ENCODE measurements around the gene CCDC117.

CCDC117 gene

DNA sequence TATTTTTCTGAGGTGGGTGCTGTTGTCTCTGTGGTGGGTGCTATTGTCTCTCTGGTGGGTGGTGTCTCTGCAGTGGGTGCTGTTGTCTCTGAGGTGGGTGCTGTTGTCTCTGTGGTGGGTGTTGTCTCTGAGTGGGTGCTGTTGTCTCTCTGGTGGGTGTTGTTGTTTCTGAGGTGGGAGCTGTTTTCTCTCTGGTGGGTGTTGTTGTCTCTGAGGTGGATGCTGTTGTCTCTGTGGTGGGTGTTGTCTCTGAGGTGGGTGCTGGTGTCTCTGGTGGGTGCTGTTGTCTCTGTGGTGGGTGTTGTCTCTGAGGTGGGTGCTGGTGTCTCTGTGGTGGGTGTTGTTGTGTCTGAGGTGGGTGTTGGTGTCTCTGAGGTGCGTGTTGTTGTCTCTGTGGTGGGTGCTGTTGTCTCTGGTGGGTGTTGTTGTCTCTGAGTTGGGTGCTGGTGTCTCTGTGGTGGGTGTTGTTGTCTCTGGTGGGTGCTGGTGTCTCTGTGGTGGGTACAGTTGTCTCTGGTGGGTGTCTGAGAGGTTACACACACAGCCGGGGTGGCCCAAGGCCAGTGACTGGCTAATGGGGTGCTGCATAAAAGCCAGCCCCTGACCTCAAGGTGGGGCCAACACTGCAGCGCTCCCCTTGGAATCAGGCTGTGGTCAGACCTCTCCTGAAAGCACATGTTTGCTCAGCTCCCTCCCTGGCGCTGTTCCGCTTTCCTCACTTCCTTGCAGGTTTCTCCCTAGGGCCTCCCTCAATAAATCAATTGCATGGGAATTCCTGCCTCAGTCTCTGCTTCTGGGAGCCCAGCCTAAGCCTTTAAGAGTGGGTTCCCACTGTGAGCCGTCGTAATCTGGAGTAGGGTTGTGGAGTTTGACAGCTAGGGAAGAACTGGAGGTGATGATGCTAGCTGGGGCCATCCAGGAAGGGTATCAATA is 58.9 kb downstream of the CCDC117 start:
- no peak for DNase-seq

DNA sequence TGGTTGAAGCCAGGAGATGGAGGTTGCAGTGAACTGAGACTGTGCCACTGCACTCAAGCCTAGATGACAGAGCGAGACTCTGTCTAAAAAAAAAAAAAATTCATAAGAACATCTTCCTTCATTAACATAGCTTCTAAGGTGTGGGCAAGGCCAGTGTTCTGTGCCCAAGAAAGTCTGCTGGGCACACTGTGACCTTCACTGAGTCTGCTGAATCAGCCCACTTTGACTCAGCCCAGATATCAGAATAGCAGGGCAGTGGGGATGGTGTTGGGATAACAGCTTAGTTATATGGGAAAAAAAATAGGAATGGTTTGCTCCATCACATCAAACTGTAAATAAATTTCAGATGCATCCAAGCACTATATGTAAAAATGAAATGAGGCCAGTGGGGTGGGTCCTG is 60.2 kb downstream of the CCDC117 start:
- no peak for DNase-seq

DNA sequence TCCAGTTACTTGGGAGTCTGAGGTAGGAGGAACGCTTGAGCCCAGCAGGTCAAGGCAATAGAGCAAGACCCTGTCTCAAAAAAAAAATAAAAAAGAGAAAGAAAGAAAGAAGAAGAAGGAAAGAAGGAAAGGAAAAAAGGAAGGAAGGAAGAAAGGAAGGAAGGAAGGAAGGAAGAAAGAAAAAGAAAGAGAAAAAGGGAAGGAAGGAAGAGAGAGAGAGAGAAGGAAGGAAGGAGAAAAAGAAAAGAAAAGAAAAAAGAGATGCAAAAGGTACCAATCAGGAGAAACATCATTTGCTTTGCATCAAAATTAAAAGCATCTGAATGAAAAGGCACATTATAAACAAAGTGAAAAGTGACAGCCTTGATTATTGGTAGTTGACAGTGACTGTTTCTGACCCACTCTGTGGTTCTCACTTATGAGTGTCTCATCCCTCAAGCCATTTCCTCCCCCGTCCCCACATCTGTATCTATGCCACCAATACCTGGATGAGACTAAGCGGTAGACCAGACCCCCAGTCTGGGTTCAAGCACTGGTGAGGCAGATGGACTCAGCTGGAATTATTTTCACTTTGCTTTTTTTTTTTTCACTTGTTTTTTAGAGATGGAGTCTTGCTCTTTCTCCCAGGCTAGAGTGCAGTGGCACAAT is 60.9 kb downstream of the CCDC117 start:
- no peak for DNase-seq

DNA sequence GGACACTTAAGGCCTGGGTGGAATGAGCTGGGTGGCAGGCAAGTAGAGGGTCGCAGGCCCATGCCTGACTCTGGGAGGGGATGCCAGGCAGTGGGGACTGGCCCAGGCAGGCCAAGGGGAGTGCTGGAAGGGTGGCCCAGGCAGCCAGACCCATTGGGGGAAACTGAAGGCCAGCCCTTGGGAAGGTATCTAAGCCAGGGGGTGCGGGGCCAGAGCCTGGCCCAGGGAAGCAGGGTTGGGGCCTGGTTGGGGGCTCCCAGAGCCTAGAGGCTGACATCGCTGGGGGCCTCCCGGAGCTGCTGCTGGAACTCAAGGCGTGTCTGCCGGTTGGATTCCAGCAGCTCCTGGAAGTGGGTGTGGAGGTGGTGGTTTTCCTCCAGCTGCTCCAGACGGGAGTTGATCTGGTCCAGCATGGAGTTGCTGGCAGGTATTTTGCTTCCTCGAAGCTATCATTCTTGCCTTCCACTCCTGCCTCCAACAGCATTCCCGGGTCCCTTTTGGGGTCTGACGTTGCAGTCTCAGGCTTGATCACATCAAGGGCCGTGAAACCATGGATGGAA is 63.2 kb downstream of the CCDC117 start:
- DNase-seq: no peak

DNA sequence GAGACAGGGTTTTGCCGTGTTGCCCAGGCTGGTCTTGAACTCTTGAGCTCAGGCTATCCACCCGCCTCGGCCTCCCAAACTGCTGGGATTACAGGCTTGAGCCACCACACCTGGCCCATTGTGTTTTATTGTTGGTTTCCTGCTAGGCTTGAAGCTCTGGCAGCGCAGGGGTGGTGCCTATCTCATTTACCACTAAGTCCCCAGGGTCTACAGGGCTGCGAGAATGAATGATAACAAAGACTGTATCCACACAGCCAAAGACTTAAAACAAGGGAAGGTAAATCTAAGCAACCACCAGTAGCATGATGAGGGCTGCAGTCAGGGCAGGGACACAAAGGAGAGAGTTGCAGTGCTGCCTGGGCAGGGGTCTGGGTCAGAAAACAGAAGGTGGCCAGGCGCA is 65.1 kb downstream of the CCDC117 start:
- no peak for DNase-seq
